Stimulated activated CD4-positive, alpha-beta T cell treated with anti-CD3 and anti-CD28 coated beads, Interleukin-2, amount 100 ng/mL, for 24 hours (primary cell): ENCODE data around the gene IZUMO4.

Experiments
- DNase-seq, 2 donors: peaks; one replicate each; pipeline ENCODE4 v3.0.0-alpha.2; 2020

The IZUMO4 gene, protein sequence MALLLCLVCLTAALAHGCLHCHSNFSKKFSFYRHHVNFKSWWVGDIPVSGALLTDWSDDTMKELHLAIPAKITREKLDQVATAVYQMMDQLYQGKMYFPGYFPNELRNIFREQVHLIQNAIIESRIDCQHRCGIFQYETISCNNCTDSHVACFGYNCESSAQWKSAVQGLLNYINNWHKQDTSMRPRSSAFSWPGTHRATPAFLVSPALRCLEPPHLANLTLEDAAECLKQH

DNA sequence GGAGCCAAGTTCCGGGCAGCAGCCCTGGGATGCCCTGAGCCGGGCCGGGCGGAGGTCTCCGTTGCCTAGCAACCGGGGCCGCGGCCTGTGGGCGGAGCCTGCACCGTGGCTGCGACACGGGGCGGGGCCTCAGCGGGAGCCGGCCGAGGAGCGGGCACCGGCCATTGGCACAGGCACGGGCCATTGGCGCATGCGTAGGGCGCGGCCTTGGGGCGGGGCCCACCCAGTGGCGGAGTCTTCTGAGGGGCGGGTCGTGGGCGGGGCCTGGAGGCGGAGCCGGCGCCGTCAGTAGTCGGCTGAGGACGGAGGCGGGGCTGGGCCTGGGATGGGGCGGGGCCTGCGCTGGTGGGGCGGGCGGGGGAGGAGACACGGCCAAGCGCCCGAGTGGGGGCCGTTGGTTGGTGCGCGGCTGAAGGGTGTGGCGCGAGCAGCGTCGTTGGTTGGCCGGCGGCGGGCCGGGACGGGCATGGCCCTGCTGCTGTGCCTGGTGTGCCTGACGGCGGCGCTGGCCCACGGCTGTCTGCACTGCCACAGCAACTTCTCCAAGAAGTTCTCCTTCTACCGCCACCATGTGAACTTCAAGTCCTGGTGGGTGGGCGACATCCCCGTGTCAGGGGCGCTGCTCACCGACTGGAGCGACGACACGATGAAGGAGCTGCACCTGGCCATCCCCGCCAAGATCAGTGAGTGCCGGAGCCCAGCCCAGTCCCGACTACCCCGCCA, at the start of gene IZUMO4:
Gene IZUMO4, plus strand, starts transcription at position 436 of the 723 bp plus-strand sequence. Its CDS starts 31 bp downstream, at position 467.
- peak; percentile 100 for DNase-seq

DNA sequence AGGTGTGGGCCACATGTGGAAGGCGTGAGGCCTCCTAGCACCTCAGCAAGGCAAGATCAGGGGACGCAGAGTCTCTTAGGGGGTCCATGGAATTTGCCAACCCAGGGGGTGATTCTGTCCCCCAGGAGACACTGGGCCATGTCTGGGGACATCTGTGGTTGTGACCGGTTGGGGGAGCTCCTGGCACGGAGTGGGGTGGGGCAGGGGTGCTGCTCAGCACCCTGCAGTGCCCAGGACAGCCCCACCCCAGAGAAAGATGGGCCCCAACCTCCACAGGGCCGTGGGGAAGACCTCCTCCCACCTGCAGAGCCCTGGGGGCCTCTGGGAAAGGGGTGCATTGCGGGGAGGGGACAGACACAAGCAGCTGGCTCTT, 49.7 kb upstream of the IZUMO4 start:
- no peak for DNase-seq

DNA sequence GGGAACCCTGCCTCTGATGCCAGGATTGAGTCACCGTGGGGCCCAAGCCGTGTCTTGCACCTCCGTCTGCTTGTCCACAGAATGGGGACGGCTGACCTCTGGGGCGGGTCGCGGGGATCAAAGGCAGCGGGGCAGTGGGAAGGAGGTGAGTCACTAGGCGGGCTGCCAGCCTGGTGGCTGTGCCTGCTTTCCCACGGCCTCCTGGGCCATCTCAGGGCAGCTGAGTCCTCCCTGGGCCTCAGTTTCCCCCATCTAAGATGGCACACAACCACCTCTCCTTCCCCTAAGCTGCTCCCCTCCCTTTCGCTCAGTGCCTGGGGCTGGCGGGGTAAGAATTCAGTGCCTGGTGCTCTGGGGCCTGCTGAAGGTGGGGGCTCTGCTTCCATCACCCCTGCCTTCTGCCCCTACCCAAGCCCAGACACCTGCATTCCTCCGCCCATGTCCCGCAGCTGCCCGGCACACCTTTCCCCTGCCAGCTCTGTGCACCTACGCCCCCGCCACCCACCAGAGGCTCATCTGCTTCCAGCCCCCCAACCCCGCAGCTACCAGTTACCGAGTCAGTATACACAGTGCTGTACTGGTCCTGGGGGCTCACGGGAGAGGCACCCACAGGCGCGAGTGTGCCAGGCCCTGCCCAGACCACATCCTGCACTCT, 49.1 kb upstream of the IZUMO4 start:
- DNase-seq: peak in 1 of 2 donors; percentile 42

- DNase-seq: no peak
Measured at GRCh38 chr19:2048104-2048958, 48.4 kb upstream of the IZUMO4 start.

GRCh38 chr19:2048959-2049740, 47.6 kb upstream of the IZUMO4 start:
- DNase-seq: no peak

DNA sequence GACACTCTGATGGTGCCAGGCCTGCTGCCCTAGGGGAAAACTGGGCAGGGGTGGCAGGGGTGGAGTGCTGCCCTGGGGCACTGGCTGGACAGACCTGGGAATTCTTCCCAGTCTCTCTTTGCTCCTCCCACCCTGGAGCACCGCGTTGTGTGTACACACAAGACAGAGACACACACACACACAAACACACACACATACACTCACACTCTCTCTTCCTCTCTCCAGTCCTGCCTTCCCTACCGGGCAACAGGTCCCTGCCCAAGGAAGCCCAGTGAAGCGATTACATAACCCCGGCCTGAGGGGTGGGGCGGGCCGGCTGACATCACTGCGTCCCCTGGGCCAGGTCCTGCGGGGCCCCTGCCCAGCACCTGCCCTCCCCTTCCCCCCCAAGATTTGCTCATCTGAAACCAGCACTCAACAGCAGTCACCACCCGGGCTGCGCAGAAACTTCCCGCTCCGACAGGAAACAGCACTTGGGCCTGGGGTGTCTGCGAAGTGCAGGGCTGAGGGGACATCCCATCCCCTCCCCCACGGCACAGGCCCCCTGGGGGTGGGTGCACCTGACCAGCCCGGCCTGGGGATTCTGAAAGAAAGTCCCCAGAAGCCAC, 46.9 kb upstream of the IZUMO4 start:
- peak; percentile 69 to 71 for DNase-seq

DNA sequence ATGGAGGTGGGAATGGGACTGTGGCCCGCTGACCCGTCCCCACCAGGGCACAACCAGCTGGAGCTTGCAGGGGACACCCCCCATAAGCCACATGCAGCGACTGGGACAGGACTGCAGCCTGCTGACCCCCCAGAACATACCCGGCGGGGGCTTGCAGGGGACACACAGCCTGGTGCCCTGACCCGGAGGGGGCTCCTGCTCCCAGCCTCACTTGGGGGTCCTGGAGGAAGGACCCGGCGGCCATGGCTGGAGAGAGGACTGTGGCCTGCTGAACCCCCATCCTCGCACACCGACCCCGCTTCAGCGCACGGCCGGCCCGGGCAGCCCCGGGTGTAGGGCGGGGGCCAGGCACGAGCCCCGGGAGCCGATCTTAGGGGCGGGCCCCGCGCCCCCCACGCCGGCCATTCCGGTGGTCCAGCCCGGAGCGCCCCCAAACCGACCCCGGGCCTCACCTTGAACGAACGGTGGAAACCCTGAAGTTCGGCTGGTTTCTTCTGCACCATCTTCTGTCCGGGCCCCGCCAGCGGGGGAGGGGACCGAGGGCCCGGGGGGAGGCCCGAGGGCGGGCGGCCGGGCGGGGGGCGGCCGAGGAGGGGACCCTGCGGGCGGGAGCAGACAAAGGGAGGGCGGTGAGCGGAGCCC, 46.2 kb upstream of the IZUMO4 start:
- no peak for DNase-seq

DNA sequence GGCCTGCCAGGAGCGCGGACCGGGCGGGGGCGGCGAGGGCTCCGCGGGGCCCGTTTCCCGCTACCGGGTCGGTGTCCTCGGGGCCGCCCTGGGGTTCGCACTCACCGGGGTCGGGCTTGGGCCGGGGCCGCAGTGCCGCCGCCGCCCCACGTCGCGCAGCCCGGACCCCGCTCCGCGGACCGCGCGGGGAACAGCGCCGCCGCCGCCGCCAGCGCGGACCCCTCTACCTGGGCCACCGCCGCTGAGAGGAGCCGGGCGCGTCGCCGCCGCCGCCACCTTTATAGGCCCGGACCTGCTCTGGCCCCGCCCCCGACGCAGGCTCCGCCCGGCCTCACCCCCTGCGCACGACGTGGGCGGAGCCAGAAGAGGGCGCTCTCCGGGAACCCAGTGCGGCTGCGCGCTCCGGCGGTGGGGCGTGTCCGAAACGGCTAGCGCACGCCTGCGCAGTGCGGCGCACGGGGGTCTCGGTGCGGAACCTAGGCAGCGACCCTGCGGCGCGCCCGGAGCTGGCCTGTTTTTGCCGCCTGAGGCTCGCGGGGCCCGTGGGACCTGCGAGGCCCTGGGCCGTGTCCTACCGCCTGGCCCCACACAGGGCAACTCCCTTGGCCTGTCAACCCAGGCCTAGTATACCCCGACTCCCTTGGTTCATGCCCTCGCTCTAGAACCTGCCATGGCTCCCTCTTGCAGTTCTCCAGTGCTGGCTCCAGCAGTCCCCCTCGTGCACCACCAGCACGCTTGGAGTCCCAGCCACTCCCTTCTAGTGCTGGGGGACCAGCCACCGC, 45.5 kb upstream of the IZUMO4 start, which contains the start of gene MKNK2:
Gene MKNK2, minus strand, starts transcription at position 254 of the 782 bp plus-strand sequence. CDS start 393 bp downstream, outside the sequence.
- DNase-seq: peak; percentile 96

DNA sequence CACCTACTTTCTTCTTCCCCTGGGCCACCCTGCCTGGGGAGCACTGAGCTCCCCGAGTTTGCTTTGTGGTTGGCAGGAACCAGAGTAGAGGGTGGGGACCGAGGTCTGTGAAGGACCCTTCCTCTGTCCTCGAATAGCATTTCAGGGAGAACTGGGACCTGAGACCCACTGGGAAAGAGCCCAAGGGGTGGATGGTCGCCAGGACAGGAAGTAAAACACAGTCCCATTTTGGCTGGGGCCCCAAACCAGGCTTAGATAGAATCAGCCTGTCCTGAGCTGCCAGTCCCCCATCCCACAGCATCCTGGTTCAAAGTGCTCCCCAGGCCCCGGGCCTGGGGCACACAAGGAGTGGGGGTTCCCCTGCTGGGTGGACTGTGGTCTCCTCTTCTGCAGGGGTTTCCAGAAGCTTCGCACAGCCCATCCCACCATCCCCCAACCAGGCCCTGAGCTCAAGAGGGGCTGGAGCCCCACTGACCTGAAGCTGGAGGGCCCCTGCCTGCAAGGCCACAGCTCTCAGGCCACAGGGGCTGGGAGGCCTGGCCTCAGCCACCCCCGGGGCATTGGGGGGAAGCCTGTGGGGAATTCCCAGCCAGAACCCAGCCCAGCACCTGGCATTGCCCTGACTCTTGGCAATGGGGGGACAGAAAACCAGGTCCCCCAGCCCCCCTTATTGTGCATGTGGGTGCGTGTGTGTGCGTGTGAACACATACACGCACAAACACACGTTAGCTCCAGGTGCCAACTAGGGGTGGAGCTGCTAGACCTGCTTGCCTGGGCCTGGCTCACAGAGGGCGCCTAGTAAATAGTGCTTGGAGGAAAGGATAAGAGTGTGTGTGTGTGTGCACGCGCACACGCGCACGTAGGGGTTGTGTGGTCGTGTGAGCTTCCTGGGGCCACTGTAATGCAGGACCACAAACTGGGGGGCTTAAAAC, 44.7 kb upstream of the IZUMO4 start:
- peak; percentile 43 to 46 for DNase-seq

- no peak for DNase-seq
Measured at GRCh38 chr19:2053601-2054389, 42.9 kb upstream of the IZUMO4 start.

DNA sequence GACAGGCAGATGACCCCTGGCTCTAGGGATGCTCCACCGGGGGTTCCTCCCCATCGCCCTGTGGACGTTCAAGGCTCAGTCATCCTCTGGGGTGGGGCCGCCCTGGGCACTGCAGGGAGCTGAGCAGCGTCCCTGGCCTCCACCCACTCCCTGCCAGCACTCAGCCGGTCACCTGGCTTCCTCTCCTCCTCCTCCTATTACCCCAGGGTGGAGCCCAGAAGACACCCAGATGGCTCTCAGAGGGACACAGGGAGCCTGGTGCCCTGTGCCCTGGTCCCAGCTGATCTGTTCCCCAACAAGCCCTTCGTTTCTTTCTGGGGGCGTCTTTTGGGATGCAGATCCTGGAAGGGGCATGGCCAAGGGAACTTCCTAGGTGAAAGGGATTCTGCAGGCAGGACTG, 42.0 kb upstream of the IZUMO4 start:
- no peak for DNase-seq

DNA sequence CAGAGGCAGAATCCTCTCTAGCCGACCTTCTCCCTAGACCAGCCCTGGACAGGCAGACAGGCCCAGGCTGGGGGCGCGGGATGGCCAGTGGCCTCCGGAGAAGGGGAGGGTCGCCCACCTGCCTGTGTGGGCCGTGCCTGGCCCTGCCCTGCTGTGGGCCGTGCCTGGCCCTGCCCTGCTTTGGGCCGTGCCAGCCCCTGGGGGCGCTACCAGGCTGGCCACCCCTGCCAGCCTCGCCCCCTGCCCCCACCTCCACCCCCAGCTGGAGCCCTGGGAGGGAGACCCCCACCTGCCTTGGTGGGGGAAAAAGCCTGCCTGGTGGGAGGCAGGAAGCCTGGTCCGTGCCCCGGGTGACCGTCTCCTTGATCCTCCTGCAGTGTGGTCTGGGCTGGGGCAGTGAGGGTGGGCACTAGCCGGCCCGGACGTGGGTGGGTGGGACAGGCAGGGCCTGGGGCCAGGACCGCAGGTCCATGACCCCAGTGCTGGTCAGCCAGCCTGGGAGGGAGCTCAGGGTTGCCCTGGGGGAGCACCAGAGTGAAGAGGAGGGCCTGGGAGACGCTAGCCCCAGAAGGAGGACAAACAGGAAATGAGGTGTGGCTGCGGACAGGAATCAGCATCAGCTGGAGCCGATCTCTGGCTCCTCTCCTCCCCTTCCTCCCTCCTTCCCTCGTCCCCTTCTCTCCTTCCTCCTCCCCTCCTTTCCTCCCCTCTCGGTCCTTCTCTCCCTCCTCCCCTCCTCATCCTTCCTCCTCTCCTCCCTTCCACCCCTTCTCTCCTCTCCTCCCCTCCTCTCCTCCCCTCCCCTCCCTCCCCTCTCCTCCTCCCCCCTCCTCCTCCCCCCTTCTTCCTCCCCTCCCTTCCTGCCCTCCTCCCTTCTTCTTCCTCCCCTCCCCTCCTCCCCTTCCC, 40.5 kb upstream of the IZUMO4 start:
- DNase-seq: no peak

DNA sequence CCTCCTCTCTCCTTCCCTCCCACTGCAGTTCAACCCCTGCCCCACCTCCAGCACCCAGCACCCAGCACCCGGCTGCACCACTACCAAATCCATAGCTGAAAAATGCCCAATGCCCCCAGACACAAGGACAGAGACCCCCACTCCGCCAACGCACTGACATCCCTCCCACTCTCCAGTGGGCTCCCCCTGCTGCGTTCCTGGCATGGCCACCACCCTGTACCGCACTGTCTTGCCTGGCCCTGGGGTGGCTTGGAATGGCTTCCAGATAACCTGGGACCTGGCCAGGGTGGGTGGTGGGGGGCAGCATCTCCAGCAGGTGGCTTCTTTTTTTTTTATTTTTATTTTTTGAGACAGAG, 39.9 kb upstream of the IZUMO4 start:
- DNase-seq: no peak

DNA sequence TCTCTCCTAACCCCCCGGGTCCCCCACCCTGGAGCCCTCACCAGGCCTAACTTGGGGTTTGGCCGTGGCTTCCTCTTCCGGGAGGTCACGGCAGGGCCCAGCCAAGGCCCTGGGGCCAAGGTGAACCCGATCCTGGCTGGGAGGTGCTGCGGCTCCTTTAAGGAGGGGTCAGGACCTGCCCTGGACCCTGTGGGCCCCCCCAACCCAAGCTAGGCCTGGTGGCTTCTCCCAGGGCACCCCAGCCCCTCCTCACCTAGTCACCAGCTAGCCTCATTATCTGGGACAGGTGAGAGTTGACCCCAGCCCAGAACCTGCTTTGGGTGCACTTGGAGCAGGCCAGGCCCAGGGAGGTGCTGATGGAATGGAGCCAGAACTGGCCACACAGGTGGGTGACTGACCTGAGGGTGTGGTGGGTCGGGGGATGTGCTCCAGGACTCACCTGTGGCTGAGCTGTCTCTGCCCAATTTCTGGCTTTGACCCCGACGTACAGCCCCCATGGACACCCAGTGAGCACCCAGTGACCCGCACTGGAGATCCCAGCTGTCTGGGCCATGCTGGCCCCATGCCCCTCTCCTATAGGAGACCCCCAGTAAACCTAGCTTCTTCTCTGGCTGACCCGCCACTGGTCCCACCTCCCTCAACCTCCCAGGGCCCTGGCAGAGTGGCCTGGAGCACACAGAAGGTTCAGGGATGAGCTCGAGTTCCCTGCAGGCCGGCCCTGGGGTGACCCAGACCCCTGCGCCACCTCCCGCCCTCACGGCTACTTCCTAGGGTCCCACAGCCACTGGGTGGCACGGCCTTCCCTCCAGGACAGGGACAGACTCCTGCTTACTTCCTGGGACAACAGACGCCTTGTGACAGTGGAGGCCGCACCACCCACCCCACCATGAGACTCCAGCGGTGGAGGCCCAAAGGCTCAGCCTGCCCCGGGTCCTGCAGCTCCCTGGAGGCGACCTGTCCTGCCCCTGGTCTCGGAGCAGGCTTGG, 38.9 kb upstream of the IZUMO4 start:
- DNase-seq: no peak

DNA sequence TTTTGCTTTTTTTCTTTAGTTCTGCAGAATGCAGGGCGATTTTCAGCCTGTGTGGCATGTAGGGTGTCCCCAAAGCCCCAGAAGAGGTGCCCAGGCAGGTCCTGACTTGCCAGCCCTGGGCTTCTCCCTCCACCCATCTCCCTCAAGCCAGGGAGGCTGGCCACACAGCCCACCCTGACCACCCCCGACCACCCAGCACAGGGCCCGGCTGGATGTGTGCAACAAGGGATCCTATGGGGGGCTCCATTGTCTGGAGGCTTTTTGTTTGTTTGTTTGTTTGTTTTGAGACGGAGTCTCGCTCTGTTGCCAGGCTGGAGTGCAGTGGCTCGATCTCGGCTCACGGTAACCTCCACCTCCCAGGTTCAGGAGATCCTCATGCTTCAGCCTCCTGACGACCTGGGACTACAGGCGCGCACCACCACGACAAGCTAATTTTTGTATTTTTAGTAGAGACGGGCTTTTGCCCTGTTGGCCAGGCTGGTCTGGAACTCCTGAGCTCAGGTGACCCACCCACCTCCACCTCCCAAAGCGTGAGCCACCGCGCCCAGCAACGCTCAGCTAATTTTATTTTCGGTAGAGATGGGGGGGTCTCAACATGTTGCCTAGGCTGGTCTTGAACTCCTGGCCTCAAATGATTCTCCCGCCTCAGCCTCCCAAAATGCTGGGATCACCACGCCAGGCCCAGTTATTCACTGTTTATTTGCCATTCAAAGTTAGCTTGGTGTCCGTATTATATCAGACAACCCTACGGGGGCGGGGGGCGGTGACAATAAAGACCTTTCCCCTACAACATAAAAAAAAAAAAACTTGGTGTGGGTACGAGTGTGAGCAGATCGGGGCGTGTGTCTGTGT, 37.9 kb upstream of the IZUMO4 start:
- no peak for DNase-seq
